GM12891 (cell line): ENCODE data around the gene FAM222B.

Experiments
- PAX5 ChIP-seq: IDR thresholded peaks from 2 replicates; pipeline ENCODE4 v1.6.1; 2011; ENCODE audit warnings: low read length, moderate library complexity, mild to moderate bottlenecking; ENCODE audit not compliant: insufficient read depth, severe bottlenecking
- POLR2A ChIP-seq: IDR thresholded peaks from 2 replicates; pipeline ENCODE4 v1.6.1; 2011; ENCODE audit warnings: low read depth, low read length, control low read depth
- POLR2AphosphoS5 ChIP-seq: IDR thresholded peaks from 2 replicates; pipeline ENCODE4 v1.6.1; 2011; ENCODE audit warnings: low read depth, low read length, control low read depth
- POU2F2 ChIP-seq: IDR thresholded peaks from 2 replicates; pipeline ENCODE4 v1.6.1; 2011; ENCODE audit warnings: low read depth, mild to moderate bottlenecking, control low read depth, low read length, moderate library complexity
- SPI1 ChIP-seq: IDR thresholded peaks from 2 replicates; pipeline ENCODE4 v1.6.1; 2011; ENCODE audit warnings: low read depth, low read length, control low read depth
- TAF1 ChIP-seq: IDR thresholded peaks from 2 replicates; pipeline ENCODE4 v1.6.1; 2011; ENCODE audit warnings: low read depth, low read length, control low read depth

DNA sequence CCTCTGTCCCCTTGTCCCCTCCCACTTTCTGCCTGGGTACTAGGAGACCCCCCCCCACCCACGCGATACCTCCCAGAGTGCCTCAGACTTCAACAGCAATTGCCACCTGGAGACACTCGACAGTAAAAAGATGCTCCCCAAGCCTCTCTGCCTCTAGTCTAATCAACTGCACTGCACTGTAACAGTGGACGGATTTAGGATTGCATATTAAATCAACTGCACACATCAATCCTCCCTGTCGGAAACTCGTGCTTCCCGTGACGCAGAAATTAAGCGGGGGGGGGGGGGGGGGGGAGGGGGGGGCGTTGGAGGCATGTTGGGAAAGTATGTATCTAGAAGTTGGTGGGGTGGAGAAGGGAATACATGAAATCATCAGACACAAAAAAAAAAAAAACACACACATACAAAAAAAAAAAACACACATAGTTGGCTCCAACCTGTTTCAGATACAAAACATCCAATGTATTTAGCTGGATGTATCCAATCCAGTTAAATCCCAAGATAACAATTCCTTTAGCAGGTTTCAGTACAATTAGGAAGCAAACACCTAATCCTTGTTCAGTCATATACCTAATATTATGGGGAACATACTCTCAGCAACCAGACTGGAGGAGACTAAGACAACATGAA lies 29.7 kb downstream of the FAM222B start:
- TF ChIP-seq POLR2A: no peak
- no peak for TF ChIP-seq TAF1
- no peak for TF ChIP-seq SPI1
- no peak for TF ChIP-seq POLR2AphosphoS5
- TF ChIP-seq PAX5: no peak
- TF ChIP-seq POU2F2: no peak; the same call in 1 of the 2 replicates
